ENCODE measurements around the gene CEP57L1.

DNA sequence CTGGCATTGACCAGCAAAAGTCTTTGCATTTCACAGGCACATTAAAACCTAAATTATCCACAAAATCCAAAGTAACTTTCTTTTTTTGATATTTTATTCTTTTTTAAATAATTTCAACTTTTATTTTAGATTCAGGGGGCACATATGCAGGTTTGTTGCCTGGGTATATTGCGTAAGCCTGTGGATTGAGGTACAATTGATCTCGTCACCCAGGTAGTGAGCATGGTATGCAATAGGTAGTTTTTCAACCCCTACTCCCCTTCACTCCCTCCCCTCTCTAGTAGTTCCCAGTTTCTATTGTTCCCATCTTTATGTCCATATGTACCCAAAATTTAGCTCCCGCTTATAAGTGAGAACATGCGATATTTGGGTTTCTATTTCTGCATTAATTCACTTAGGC, 97.6 kb downstream of the CEP57L1 start:
- TF ChIP-seq, protein P1, sequence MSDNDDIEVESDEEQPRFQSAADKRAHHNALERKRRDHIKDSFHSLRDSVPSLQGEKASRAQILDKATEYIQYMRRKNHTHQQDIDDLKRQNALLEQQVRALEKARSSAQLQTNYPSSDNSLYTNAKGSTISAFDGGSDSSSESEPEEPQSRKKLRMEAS (IDR thresholded peaks at IDR 0.05; ENCODE audit: low read depth, low read length): no peak
- TF ChIP-seq, protein P2, sequence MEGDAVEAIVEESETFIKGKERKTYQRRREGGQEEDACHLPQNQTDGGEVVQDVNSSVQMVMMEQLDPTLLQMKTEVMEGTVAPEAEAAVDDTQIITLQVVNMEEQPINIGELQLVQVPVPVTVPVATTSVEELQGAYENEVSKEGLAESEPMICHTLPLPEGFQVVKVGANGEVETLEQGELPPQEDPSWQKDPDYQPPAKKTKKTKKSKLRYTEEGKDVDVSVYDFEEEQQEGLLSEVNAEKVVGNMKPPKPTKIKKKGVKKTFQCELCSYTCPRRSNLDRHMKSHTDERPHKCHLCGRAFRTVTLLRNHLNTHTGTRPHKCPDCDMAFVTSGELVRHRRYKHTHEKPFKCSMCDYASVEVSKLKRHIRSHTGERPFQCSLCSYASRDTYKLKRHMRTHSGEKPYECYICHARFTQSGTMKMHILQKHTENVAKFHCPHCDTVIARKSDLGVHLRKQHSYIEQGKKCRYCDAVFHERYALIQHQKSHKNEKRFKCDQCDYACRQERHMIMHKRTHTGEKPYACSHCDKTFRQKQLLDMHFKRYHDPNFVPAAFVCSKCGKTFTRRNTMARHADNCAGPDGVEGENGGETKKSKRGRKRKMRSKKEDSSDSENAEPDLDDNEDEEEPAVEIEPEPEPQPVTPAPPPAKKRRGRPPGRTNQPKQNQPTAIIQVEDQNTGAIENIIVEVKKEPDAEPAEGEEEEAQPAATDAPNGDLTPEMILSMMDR (IDR thresholded peaks at IDR 0.05; ENCODE audit: low read depth, low read length): no peak
